Fibroblast of upper back skin (primary cell): Measurements from ENCODE around the gene SMIM27.
"Not testable (repeated sequence)": the region's sequence is repeated elsewhere in the genome, so short reads cannot be mapped to it uniquely, and the experiment has no call there.

Experiments used
- DNase-seq: peaks from one replicate; pipeline ENCODE4 v3.0.0-alpha.2; 2013

Gene SMIM27, protein sequence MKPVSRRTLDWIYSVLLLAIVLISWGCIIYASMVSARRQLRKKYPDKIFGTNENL

DNA sequence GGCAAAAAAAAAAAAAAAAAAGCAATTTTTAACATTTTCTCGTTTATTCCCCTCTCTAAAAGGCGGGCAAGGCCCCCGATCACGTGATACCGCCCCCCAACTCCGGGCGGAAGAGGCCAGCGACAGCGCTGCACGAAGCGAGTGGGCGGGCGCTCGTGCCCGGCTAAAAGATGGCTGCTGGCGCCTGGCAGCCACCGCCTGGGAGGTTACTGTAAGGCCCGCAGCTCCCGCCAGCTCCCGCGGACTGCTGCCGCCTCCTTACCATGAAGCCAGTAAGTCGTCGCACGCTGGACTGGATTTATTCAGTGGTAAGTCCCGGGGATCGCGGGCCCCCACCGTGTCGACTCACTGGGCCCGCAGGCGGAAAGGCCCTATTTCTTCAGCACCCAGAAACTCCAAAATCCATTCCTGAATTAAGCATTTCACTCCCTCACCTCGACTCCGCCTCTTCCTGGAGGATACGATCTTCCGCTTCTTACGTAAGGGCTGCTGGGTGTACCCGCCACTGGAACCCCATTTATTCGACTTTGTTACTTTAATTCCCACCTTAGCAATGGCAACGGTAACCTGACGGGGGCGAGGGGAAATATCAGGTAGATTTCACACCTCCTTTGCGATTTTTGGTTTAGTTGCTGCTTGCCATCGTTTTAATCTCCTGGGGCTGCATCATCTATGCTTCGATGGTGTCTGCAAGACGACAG lies at the start of gene SMIM27, which contains the start of gene TOPORS:
TSS of gene SMIM27 (plus strand) at position 156 of the 701 bp plus-strand sequence. CDS start at position 264, 108 bp downstream.
TSS of gene TOPORS (minus strand) at position 415 of the 701 bp plus-strand sequence. CDS start at position 265, 150 bp downstream.
- DNase-seq = peak; percentile 89

DNA sequence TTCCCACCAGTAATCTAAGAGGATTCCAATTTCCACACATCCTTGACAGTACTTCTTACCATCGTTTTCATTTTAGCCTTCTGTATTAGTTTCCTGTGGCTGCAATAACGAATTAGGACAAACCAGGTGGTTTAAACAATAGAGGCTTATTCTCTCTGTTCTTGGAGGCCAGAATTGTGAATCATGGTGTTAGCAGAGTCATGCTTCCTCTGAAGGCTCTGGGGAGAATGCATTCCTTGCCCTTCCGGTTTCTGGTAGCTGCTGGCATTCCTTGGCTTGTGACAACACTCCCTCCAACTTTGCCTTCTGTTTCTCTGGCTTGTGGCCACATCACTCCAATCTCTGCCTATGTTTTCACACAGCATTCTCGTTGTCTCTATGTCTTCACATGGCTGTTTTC lies 49.7 kb upstream of the SMIM27 start:
- peak; percentile 38 for DNase-seq

DNA sequence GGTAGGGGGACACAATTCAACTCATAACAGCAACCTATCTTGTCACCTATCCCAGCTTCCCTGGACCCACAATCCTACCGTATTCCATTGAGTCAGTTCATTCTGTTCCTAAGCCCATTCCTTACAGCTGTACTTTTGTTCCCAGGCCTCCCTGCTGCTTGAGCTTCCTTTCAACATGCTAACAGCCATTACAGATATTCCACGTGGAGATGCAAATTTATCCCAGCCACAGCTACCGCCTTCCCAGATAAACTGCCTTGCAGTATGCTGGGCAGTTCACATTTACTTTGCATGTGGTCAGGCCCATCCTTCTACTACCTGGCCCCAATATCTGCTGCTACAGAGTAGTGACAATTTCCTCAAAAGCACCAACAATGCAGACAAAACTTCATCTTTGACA lies 49.1 kb upstream of the SMIM27 start:
- DNase-seq = no peak

DNA sequence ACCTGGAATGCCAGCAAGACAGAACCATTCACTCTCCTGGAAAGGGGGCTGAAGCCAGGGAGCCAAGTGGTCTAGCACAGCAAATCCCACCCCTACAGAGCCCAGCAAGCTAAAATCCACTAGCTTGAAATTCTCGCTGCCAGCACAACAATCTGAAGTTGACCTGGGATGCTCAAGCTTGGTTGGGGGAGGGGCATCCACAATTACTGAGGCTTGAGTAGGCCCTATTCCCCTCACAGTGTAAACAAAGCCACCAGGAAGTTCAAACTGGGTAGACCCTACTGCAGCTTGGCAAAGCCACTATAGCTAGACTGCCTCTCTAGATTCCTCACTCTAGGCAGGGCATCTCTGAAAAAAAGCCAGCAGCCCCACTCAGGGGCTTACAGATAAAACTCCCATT lies 43.4 kb upstream of the SMIM27 start:
- DNase-seq = no peak

DNA sequence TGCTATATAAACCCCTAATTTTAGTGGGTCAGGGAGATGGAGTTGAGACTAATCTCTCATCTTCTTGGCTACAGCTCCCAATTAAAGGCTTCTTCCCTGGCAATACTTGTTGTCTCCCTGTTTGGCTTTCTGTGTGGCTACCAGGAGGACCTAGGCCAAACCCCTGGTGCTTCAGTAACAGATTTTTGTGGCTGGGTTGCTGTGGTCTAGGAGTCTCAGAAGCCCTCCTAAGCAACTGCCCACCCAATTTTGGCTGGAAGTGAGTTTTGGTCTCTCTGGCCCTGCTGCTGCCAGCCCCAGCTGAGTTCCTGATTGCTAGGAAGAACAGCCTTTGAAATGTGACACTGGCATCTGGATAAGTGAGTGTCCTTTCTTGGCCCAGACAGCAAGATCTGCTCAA lies 35.9 kb upstream of the SMIM27 start:
- DNase-seq = no peak

DNA sequence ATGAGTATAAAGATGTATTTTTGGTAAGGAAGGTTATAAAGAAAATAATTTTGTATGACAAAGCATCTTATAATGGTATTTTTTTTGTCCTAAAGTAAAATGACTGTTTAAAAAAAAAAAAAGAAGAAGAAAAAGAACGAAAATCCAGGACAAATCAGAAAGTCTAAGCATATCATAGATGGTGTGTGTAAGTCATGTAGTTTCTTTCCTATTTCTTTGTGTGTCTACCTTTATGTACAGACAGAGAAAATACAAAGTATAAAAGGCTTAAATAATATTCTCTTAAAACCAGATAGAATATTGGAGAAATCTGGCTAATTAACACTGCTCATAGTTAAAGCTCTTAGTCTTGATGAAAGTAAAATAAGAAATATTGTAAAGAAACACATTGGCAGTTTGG lies 33.9 kb upstream of the SMIM27 start:
- DNase-seq = no peak

DNA sequence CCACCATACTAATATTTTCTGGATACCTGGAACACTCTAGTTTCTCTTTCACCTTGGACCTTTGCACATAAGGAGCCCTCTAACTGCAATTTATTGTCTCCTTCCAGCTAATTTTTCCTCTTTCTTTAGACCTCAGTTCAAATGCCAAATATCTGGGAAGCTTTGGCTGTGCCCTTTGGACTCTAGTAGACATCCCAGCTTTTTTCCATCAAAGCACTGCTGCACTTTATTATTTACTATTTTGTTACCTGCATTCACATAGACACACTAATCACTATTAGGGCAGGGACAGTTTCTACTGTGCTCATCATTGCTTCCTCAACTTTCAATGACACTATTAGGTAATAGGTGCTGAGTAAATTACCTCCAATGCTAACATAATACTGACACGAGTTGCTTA lies 28.2 kb upstream of the SMIM27 start:
- no peak for DNase-seq

DNA sequence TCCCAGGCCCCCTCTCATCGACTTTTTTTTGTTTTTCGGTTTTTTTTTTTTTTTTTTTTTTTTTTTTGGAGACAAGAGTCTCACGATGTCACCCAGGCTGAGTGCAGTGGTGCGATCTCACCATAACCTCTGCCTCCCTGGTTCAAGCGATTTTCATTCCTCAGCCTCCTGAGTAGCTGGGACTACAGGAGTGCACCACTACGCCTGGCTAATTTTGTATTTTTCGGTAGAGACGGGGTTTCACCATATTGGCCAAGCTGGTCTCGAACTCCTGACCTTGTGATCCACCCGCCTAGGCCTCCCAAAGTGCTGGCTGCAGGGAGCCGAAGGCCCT lies 27.6 kb upstream of the SMIM27 start:
- DNase-seq = not testable (repeated sequence)

DNA sequence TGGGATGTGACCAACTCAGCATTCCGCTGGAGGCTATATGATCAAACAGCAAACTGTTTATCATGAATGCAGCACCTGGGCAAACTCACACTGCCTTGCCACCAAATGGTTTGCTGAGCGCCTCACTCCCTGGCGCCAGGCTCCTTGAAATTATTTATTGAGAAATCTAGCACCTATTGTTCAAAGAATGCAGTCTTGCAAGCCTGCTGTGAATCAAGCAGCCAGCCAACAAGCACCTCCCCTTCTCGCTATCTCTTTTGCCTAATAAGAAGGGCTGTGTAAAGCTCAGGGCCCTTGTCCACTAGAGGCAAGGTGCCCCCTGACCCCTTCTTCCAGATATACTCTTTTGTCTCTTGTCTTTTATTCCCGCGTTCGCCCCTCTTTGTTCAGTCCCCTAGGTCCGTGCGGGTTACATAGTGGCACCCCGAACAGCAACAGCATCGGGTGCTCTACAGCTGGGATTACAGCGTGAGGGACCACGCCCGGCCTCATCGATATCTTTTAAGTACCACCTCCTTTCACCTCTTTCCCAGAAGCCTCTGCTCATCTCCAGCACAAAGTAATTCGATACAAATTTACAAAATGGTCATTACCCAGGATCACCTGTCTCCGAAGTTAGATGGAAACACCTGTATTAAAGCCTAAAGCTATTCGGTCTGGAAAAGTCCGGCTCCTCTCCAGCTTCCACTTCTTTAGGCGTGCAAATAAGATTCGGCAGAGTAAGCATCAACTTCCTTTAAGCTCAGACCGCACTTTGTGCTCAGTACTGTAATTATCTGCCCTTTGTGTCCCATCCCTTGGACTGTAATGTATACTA lies 27.0 kb upstream of the SMIM27 start:
- no peak for DNase-seq

DNA sequence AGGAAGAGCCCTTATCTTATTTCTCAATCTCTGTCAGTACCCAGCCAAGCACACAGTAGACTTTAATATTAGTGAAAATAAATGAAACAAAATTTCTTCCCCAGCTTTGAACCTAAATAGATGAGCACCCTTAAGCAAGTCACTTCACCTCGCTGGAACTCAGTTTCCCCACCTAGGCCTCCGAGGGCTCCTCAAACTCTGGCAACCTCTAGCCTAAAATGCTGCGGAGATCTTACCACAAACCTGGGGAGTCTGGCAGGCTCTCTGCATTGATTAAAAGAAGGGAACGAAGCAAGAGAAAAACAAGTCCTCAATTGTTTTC lies 26.5 kb upstream of the SMIM27 start:
- no peak for DNase-seq

DNA sequence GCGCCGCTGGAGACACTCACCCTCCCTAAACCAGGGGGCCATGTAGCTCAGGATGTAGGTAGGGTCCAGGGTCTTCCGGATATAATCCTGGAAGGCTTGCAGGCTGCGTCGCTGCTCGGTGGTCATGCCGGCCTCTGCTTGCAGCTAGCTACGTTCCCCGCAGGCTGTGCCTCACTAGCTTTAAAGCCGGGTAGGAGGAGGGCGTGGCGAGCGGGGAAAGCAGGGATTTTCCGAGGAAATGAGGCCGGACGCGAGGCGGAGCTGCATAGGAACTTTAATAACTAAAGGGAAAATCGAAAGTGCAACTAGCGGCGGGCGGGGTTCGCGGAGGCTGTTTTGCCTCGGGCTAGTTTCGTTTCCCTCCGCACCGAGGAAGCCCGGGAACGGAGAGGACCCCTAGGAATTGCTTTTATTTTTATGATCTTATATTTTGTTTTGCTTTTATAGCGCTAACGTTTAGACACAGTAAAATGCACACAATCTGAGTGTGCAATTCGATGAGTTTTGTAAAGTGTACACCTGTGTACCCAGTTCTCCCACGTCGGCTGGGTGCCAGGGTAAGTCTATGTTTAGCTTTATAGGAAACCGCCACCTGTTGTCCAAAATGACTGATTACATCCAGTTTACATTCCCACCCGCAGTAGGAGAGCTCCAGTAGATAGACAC lies 26.0 kb upstream of the SMIM27 start, which contains the start of gene RIGI:
TSS of gene RIGI (minus strand) at position 156 of the 666 bp plus-strand sequence. CDS start at position 126, 30 bp downstream.
- DNase-seq = peak; percentile 89

DNA sequence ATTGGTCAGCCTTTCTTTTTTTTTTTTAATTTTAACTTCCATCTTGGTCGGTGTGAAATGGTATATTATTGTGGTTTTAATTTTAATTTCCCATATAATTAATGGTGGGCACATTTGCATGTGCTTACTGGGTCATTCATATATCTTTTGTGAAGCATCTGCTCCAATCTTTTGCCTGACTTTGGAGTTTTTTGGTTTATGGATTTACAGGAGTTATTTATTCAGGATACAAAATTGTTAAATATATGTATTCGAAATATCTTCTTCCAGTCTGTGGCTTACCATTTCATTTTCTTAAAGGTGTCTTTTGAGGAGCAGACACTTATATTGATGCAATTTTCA lies 25.4 kb upstream of the SMIM27 start:
- no peak for DNase-seq

DNA sequence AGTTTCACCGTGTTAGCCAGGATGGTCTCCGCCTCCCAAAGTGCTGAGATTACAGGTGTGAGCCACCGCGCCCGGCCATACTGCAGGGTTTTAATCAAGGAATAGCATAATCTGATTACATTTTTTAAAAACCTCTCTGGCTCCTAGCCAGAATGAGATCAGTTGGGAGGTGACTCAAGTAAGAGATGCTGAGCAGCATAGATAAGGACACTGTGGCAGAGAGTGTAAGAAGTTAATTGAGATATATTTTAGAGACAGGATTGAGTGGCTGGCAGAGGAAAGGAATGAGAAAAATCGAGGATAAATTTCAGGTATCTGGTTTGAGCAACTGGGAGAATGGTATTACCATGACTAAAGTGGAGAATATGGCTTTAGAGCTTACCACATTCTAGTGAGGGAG lies 18.8 kb upstream of the SMIM27 start:
- DNase-seq = no peak

DNA sequence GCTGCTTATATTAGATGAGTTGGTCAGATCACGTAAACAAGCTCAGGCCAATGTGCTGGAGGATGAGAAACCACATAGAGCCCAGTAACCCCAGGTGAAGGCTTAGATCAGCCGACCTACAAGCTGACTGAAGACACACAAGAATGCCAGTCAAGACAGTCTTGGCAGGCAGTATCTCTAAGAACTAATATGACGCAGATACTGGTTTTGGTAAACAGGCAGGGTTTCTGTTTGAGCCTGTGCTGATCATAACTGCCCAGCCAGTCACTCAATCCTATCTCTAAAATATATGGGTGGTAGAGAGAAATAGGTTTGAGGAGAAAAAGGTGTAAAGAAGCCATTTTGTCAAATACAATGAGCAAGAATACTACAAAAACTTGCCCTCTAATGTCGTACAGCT lies 18.3 kb upstream of the SMIM27 start:
- DNase-seq = no peak

DNA sequence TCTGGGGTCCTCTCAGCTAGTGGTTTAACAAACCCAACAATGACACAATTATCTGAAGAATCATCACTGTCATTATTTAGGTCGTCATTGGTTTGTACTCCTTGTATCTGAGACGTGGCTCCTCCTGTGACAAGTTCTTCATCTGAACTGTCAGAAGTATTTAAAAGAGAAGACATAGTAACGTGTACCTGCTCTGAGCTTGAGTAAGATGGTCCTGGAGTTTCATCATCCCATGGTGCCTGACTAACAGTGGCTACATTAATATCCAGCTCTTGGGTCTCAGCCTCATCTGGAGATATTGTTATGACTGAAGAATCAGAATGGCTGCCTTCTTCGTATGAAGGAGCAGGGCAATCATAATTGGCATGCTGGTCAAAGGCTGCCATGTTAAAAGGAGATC lies 9.1 kb upstream of the SMIM27 start:
- DNase-seq = no peak

DNA sequence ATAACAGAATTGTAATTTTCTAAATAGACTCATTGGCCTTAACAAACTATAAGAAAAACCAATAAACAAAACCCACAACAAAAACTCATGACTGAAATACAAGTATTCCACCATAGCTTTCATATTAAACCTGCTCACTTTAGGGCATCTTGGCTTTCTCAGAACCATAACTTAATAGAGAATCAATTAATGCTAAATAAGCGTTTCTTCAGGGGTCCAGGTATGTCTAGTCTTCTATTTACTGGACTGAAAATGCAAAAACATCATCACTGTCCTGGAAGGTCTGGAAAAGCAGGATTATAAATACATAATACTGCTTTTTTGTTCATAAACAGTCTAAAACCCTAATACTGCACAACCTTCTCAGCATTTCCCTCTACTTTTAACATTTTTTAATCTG lies 6.2 kb upstream of the SMIM27 start:
- DNase-seq = no peak

DNA sequence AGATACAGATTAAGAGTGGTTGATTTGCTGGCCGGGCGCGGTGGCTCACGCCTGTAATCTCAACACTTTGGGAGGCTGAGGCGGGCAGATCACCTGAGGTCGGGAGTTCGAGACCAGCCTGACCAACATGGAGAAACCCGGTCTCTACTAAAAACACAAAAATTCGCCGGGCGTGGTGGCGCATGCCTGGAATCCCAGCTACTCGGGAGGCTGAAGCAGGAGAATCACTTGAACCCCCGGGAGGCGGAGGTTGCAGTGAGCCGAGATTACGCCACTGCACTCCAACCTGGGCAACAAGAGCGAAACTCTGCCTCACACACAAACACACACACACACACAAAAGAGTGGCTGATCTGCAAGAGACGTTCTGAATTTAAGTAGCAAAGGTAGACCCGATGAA lies 3.9 kb upstream of the SMIM27 start:
- not testable (repeated sequence) for DNase-seq

DNA sequence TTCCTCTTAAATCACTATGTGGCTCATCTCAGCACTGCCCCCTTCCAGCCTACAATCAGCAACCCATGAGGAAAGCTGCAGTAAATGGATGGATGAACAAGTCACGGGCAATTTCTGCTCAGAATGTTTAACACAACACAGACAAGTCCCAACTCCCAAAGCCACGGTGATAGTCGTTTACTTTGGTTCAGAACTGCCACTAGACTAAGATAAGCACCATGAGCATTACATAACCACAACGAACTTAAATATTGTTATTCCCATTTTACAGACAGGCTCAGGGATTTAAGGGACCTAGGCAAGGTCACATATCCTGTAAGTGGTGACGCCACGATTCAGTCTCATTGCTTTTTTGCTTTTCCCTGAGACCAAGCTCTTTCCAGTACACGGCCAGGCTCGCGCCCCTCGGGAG lies 2.0 kb upstream of the SMIM27 start:
- no peak for DNase-seq

DNA sequence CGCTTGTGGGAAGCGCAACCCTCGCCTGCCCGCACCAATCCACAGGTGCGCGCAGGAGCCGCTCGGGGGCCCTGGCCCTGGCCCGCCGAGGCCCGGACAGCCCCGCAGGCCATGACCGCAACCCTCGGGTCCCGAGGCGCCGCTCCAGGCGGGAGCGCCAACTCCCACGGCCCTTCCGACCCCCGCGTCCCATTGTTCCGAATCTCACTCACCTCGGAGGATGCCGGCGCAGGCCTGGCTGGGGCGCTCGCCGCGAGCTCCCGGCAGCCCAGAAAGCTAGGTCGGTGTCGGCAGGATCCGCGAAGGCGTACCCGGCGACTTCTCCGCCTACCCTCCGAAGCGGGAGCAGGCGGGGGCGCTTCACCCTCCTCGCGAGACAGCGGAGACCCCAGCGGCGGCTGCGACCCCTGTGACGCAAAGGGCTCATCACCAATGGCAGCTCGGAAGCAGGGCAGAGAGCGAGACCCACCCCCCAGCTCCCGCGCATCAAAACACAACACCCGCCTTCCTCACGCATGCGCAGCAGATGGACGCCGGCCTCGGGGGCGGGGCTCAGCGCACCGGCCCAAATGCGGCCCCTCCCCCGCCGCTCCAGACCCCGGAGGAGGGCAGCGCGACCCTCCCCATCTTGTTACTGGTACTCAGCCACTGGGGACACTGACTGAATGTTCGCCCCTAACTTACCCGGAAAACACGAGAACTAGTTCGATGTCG lies 1.4 kb upstream of the SMIM27 start:
- DNase-seq = peak; percentile 93

DNA sequence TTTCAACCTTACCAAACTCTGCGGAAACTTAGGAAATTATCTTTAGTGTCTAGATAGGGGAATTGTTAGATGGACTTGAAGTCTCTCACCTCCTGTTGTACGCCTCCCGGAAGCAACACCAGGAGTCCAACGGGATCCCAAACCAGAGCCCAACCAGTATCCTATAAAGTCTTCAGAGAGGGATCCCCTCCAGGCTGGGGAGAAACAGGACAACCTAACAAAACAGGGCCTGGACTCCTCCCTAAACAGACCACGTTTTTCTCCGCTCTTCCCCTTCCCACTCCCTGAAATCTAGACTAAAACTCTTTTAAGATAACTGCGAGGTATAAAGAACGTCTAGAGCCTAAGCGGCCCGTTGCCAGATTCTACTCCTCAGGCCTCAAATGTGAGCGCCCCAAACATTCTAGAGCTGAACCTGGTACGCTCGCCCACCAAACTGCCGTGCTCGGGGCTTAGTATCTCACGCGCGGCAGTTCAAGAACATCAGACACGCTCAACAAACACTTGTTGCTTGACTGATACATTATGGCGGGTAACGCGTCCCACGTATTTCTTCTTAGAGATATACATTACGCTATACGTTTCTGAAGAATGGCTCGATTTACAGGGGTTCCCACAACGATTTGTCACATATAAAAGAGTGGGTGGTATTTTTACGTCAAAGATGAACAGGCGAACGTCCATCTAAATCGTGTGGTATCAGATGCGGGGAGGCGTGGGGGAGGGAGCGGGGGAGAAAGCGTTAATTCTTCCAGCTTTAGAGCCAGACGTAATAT lies 663 bp upstream of the SMIM27 start:
- DNase-seq = peak; percentile 49

DNA sequence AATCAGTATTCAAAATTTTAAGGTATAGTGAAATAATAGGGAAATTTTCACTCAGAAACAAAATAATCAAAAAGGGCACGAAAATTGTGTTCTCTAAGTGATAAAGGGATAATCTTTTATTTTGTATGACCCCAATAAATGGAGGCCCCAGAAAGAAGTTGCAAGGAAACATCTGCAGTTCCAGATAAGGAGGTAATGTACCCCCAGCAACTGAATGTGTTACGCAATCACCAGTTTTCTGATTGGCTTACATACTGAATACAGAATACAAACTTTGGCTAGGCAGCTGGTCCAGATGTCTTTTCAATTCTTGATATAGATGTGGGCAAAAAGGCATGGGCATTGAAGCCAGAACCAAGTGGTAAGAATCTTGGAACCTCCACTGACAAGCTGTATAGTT lies 2.0 kb downstream of the SMIM27 start:
- no peak for DNase-seq

DNA sequence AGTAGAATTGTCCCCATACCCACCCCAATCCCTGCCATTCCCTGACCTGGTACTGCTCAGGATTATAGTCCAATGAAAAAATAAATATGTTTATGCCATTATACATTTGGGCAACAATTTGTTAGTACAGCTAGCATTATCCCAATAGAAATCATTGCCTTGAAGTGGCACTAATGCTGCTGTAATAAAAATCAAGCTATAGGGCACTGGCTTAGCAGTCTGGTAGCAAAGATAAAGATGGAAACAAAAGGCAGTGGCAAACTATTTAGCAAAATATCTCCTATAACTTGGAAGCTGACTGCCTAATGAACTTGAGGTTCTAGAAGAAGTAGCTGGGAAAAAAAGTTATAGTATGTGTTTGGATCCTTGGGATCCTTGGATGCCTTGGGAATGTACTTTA lies 2.5 kb downstream of the SMIM27 start:
- DNase-seq = no peak
